KMS-11 (cell line): ENCODE results near the gene UGDH.
"Not testable (repeated sequence)": the region's sequence is repeated elsewhere in the genome, so short reads cannot be mapped to it uniquely, and the experiment has no call there.

Source experiments
- H2AFZ ChIP-seq: fragments of 200-600 bp; sonication (generic); 2 replicates; pipeline ENCODE4 v1.6.1; 2016; ENCODE audit warnings: antibody characterized with exemption, mixed run types, low read depth
- H3K27ac ChIP-seq: fragments of 200-600 bp; sonication (generic); 2 replicates; pipeline ENCODE4 v1.6.1; 2016; ENCODE audit warnings: mild to moderate bottlenecking, mixed run types
- H3K27me3 ChIP-seq: fragments of 200-600 bp; sonication (generic); 2 replicates; pipeline ENCODE4 v1.6.1; 2017; ENCODE audit warnings: mild to moderate bottlenecking, low read depth, mixed run types, moderate library complexity; ENCODE audit not compliant: insufficient read depth
- H3K36me3 ChIP-seq: fragments of 200-600 bp; sonication (generic); 2 replicates; pipeline ENCODE4 v1.6.1; 2017; ENCODE audit warnings: mild to moderate bottlenecking, mixed run types; ENCODE audit not compliant: insufficient read depth
- H3K4me1 ChIP-seq: fragments of 200-600 bp; sonication (generic); 2 replicates; pipeline ENCODE4 v1.6.1; 2016; ENCODE audit warnings: mild to moderate bottlenecking, low read depth, mixed run types; ENCODE audit not compliant: poor library complexity, severe bottlenecking
- H3K4me2 ChIP-seq: fragments of 200-600 bp; sonication (generic); 2 replicates; pipeline ENCODE4 v1.7.0; 2016; ENCODE audit warnings: mild to moderate bottlenecking, mixed run types
- H3K4me3 ChIP-seq: fragments of 200-600 bp; sonication (generic); IDR thresholded peaks from 2 replicates; pipeline ENCODE4 v1.6.1; 2017; ENCODE audit warnings: low read depth, low read length, mixed read lengths; ENCODE audit not compliant: insufficient read depth
- H3K79me2 ChIP-seq: fragments of 200-600 bp; sonication (generic); 2 replicates; pipeline ENCODE4 v1.6.1; 2016; ENCODE audit warnings: low read depth, mixed run types; ENCODE audit not compliant: insufficient read depth
- H3K9ac ChIP-seq: fragments of 200-600 bp; sonication (generic); 2 replicates; pipeline ENCODE4 v1.6.1; 2016; ENCODE audit warnings: mild to moderate bottlenecking, mixed run types
- H4K20me1 ChIP-seq: fragments of 200-600 bp; sonication (generic); 2 replicates; pipeline ENCODE4 v1.6.1; 2016; ENCODE audit warnings: mild to moderate bottlenecking, mixed run types; ENCODE audit not compliant: insufficient read depth
- TF ChIP-seq, protein P1 (sequence below): fragments of 200-600 bp; sonication (generic); conservative IDR thresholded peaks from 2 replicates; pipeline ENCODE4 v1.6.1; 2017; ENCODE audit warnings: low read depth, mild to moderate bottlenecking, antibody characterized with exemption, low read length, moderate library complexity, mixed read lengths

The UGDH gene

DNA sequence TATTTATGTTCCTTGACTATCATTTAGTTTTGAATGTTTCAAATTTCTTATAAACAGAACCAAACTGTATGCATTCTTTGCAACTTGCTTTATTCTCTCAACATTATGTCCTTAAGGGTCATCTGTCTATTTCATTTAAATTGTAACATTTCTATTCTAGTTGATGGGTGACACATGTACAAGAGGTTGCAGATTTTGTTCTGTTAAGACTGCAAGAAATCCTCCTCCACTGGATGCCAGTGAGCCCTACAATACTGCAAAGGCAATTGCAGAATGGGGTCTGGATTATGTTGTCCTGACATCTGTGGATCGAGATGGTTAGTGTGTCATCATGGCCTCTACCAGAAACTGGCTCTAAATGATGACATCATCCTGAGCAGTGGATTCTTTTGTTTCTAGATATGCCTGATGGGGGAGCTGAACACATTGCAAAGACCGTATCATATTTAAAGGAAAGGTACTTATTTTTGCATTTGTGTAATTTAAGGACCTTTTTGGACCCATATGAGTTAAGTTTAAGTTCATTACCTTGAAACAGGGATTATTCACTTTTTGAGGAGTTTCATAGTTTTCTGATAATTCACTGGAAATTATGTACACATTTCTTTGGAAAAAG lies 62.2 kb downstream of the UGDH start:
- no peak overlapping the region for H3K9ac ChIP-seq
- no peaks in the 10 kb centered on the region for H3K27me3 ChIP-seq
- TF ChIP-seq, protein P1, sequence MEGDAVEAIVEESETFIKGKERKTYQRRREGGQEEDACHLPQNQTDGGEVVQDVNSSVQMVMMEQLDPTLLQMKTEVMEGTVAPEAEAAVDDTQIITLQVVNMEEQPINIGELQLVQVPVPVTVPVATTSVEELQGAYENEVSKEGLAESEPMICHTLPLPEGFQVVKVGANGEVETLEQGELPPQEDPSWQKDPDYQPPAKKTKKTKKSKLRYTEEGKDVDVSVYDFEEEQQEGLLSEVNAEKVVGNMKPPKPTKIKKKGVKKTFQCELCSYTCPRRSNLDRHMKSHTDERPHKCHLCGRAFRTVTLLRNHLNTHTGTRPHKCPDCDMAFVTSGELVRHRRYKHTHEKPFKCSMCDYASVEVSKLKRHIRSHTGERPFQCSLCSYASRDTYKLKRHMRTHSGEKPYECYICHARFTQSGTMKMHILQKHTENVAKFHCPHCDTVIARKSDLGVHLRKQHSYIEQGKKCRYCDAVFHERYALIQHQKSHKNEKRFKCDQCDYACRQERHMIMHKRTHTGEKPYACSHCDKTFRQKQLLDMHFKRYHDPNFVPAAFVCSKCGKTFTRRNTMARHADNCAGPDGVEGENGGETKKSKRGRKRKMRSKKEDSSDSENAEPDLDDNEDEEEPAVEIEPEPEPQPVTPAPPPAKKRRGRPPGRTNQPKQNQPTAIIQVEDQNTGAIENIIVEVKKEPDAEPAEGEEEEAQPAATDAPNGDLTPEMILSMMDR = no peak
- no peaks in the 10 kb centered on the region for H4K20me1 ChIP-seq
- H3K4me3 ChIP-seq = no peak overlapping the region
- H3K4me1 ChIP-seq = peaks cover 16% of the 10 kb centered on the region
- H3K79me2 ChIP-seq = no peaks in the 10 kb centered on the region; the same call in 1 of the 2 replicates
- H3K36me3 ChIP-seq = no peaks in the 10 kb centered on the region
- no peak overlapping the region for H3K4me2 ChIP-seq
- H3K27ac ChIP-seq = no peak overlapping the region
- H2AFZ ChIP-seq = no peak overlapping the region

DNA sequence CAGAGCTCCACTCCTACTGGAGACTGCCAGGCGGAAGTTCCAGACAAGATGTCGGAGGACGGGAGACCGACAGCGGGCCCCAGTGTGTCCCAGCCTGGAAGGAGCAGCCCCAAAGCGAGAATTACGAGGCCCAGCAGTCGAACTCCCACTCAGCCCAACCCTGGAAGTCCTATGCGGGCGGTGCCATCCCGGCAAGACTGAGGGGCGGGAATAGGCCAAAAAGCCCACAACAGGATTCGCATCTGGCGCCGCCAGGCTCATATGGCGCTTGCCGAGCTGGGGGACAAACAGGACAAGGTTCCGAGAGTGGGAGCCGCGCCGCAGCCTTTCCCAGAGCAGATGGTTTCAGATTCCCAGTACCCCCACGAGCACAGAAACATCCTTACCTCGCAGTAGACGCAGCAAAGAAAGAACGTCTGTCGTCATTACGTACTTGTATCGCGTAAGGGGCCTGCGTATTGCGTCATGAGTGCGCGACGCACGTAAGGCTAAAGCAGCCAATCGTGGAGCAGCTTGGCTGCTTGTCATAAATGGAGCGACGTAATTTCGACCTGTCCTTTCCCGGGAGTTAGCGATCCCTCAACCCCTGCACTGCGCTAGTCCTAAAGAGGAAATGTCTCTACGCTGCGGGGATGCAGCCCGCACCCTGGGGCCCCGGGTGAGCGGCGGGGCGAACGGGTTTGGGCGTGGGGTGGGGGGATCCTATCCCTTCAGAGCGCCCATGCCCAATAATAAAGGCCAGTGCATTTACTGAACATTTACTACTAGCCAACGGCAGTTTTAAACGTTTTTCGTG lies 68.5 kb downstream of the UGDH start, which contains the start of the genes LIAS and RPL9:
Gene LIAS (plus strand): TSS at position 552 of the 796 bp plus-strand sequence. CDS start 62 bp downstream, at position 614.
Gene RPL9 (minus strand): TSS at position 418 of the 796 bp plus-strand sequence. CDS start 483 bp downstream, outside the sequence.
- Histone ChIP-seq H3K4me3 (no peak within 1 kb of the TSS), H3K79me2 (peaks cover 32% of the 10 kb centered on the region), H3K4me1 (peaks cover 22% of the 10 kb centered on the region), H3K4me2 (peak within 1 kb of the TSS; percentile 53), H3K27me3 (no peaks in the 10 kb centered on the region), H3K9ac (peak within 1 kb of the TSS; percentile 97), H3K36me3 (peaks cover 9% of the 10 kb centered on the region; the same call in 1 of the 2 replicates), H2AFZ (peak within 1 kb of the TSS; percentile 46), H4K20me1 (no peaks in the 10 kb centered on the region), H3K27ac (peak within 1 kb of the TSS; percentile 80)
- TF ChIP-seq, protein P1 = no peak

DNA sequence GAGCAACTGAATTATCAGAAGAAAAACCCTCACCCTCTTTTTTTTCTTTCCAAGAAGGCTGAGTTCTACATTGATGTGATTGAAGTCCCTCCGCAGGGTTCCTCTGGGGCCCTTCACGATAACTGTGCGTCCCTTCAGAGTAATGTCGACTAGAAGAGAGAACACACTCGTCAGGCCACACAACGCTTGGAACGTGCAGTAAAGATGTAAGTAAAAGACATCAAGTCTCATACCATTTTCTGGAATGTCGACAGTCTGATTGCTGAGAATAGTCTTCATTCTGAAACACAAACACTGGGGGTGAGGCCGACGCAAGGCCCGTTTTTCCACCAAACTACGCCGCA lies 69.1 kb downstream of the UGDH start:
- Histone ChIP-seq H3K9ac (peak overlapping the region; percentile 97), H3K27ac (peak overlapping the region; percentile 80), H2AFZ (peak overlapping the region; percentile 46; the same call in 1 of the 2 replicates), H3K4me2 (peak overlapping the region; percentile 53), H3K36me3 (peaks cover 12% of the 10 kb centered on the region; the same call in 1 of the 2 replicates), H3K4me1 (peaks cover 22% of the 10 kb centered on the region), H3K79me2 (peaks cover 32% of the 10 kb centered on the region)
- not testable (repeated sequence) for H3K4me3 ChIP-seq, H4K20me1 ChIP-seq, H3K27me3 ChIP-seq

DNA sequence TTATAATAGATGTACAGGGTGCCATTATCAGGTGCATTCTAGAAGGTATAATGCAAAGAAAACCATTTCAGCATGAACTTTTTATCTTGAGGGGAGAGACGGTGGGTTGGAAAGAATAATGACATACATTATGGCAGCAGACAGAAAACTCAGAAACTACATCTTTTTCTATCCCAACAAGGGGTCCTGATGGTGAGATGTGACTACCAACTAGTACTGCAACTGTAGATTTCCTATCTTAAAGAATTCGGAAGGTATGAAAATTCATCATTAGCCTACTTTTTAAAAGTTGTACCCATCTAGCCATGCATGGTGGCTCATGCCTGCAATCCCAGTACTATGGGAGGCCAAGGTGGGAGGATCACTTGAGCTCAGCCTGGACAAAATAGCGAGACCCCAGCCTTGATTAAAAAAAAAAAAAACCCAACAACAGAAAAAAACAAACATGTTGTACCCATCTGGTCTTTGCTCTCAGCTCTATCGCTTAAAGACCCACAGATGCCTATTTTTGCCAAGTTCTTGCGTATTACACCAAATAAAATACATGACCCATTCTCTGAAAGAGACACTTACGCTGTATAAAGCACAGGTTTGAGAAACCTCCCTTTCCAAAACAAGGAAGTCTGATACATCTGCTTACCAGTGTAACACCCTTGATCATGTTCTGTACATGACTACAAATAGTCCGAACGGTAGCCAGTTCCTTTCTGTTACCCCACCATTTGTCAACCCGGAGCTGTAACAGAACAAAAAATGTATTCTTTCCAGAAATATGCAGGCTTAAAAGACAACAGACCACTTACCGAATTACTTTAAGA lies 70.1 kb downstream of the UGDH start:
- H2AFZ ChIP-seq = no peak overlapping the region
- peaks cover 32% of the 10 kb centered on the region for H3K79me2 ChIP-seq
- TF ChIP-seq, protein P1 = no peak
- no peaks in the 10 kb centered on the region for H3K27me3 ChIP-seq
- no peaks in the 10 kb centered on the region for H4K20me1 ChIP-seq
- peak overlapping the region; percentile 80; the same call in 1 of the 2 replicates for H3K27ac ChIP-seq
- peaks cover 12% of the 10 kb centered on the region; the same call in 1 of the 2 replicates for H3K36me3 ChIP-seq
- peaks cover 22% of the 10 kb centered on the region for H3K4me1 ChIP-seq
- H3K4me3 ChIP-seq = no peak overlapping the region
- H3K9ac ChIP-seq = peak overlapping the region; percentile 97
- peak overlapping the region; percentile 53 for H3K4me2 ChIP-seq
